Stimulated activated CD4-positive, alpha-beta T cell treated with anti-CD3 and anti-CD28 coated beads, Interleukin-12 subunit alpha, Interleukin-12 subunit beta, amount 100 ng/mL, for 24 hours (primary cell): ENCODE measurements around the gene LSAMP.
"Not testable (repeated sequence)": the region's sequence is repeated elsewhere in the genome, so short reads cannot be mapped to it uniquely, and the experiment has no call there.

Experiments
- DNase-seq, 2 experiments: peaks; one replicate each; pipeline ENCODE4 v3.0.0-alpha.2; 2020; ENCODE audit warnings: low read depth in 2 of 2

The LSAMP gene

DNA sequence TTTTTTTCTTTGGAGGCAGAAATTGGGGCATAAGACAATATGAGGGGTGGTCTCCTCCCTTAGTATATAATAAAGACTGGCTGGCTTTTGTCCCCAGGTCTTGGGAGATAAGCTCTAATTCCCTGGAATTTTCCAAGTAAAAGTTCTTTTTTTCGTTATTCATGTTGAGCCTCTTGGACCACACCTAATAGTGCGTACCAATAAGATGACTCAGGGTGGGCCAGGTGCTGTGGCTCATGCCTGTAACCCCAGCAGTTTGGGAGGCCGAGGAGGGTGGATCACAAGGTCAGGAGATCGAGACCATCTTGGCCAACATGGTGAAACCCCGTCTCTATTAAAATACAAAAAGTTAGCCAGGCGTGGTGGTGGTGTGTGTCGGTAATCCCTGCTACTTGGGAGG lies 645.2 kb downstream of the LSAMP start:
- DNase-seq = not testable (repeated sequence)

DNA sequence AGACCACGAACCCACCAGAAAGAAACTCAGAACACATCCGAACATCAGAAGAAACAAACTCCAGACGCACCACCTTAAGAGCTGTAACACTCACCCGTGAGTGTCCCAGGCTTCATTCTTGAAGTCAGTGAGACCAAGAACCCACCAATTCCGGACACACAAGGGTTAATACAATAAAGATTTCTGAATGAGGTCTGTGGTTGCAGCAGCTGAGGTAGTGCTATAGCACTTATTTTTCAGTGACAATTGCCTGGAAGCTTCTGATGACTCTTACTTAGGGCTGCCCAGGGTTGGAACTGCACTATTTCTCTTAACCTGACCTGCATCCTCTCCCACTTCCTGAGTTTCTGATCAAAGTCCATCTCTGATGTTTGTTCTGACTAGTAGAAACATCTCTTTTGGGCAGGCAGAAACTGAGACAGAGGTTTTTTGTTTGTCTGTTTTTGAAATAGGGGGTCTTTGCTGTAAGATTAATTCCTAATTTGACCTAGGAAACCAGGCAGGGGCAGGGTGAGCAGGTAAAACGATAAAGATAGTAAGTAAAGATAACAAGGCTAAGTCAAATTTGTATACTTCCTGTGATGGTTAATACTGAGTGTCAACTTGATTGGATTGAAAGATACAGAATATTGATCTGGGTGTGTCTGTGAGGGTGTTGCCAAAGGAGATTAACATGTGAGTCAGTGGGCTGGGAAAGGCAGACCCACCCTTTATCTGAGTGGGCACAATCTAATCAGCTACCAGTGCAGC lies 652.9 kb downstream of the LSAMP start:
- peak in 1 of 2 experiments; percentile 1 for DNase-seq

DNA sequence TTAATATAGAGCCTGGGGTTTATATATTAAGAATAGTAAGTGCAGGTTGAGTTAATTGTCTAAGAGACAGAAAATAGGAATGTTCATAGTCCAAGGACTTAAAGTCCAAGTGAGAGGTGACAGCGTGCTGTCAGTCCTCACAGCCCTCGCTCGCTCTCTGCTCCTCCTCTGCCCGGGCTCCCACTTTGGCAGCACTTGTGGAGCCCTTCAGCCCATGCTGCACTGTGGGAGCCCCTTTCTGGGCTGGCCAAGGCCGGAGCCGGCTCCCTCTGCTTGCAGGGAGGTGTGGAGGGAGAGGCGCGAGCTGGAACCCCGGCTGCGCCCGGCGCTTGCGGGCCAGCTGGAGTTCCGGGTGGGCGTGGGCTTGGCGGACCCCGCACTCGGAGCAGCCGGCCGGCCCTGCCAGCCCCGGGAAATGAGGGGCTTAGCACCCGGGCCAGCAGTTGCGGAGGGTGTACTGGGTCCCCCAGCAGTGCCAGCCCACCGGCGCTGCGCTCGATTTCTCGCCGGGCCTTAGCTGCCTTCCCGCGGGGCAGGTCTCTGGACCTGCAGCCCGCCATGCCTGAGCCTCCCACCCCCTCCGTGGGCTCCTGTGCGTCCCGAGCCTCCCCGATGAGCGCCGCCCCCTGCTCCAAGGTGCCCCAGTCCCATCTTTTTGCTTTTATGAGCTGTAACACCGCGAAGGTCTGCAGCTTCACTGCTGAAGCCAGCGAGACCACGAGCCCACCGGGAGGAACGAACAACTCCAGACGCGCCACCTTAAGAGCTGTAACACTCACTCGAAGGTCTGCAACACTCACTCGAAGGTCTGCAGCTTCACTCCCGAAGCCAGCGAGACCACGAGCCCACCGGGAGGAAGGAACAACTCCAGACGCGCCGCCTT lies 653.8 kb downstream of the LSAMP start:
- DNase-seq = not testable (repeated sequence)

DNA sequence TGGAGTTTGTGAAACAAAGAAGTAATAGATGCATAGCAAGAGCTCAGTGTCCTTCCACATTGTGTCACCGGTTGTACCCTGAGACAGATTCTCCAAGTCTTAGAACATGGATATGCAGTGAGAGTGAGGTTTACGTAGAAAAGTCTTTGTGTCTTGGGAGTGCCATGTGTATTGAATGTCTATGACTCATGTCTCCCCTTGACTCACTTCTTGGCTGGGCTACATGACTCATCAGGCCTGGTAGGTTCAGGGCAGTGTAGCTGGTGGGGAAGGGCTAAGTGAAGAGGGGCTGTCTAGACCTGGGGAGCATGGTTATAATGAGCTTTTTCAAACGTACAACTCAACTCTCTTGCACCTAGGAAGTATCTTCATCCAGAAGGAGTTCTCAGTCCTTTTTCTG lies 654.5 kb downstream of the LSAMP start:
- peak in 1 of 2 experiments; percentile 35 for DNase-seq

DNA sequence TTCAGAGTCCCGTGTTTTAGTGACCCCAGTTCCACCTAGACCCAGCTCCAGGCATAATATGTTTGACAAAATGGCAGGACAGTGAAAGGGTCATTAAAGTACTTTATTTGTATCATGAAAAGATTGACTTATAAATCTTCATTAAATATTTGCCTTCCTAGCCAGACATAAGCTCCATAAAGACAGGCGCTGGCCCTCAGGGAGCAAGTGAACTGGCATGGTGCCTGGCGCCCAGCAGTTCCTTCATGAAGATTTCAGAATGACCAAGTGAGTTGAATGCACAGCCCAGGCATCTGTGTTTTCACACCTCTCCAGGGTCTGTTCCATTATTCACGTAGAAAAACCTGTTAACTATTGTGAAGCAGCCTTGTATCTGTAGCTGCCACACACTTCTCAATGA lies 655.8 kb downstream of the LSAMP start:
- no peak for DNase-seq

DNA sequence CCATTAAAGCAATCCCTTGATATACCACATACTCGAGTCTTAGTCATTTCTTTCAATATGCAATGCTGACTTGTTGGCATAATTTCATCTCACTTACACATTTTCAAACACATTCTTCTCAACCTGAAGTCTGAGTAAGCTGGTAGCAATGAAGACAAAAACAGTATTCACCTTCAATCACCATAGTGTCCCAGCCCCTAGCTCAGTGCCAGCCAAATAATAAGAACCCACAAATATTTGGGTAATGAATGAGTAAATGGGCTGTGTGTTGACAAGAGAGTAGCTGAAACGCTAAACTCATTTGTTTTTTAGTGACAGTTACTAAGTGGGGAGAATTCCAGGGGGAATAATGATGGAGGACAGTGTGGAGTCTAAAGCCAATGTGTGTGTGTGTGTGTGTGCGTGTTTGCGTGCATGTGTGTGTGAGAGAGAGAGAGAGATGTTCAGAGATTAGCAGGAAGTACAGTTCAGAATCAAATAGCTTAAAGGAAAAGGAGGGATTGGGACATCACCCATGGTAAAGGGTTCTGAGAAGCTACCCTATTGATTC lies 656.3 kb downstream of the LSAMP start:
- DNase-seq = no peak

DNA sequence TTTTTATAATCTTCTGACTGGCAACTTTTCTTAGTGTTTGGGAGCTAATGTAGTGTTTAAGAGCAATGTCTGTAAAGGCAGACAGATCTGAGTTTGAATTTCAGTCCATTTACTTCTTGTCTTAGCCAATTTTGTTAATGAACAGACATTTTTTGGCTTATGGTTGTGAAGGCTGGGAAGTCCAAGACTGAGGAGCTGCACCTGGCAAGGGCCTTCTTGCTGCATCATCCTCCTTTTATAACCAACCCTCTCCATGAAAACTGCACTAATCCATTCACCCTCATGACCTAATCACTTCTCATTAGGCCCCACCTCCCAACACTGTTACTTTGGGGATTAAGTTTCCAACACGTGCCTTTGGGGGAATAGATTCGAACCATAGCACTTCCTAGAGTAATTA lies 657.5 kb downstream of the LSAMP start:
- no peak for DNase-seq

DNA sequence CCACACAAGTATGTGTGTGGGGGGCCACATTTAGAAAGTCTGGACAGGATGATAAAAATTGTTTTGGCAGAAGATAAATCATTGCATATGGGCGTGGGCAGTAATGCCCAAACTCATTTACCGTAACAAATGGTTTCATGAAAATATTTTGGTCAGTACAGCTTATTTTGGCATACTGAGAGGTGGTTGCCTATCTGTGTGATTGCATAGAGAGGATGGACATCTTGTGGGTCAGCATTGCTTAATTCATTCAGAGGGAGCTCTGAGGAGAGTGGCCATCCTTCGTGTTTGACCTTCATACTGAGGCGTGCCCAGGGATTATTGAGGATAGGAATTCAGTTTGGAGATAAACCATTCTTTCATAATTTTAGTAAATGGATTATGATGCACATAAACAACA lies 659.5 kb downstream of the LSAMP start:
- DNase-seq = no peak

DNA sequence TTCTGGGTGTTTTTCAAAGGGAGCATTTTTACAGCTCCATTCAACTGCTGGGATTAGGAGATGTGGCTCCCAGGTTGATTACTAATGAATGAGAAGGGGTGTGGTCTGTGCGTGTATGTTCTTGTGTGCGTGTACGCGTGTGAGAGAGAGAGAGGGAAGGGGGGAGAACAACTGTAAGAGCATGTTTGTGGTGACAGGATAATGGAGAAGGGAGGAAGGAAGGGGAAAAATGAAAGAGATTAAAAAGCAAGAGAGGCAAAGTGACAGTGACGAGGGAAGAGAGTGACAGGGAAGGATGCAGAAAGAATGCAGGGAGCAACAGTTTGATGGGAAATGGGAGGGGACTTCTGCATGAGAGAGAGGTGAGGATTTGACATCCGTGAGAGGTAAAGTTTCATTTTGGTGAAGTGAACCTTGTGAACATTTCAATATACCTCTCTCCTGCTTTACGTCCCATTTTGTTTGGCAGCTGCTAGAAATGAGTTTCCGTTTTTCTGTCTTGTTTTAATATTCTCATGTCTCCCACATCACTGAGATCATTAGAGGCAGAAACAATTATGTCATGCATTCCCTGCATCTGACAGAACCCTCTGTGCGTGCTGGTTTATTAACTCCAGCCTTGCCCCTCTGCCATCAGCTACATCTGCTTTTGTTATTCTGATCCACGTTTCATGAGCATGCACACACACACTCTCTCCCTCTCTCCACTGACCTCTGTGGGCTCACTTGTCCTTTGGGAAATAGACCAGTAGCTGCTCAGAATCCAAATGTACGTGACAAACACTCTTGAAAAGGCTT lies 660.3 kb downstream of the LSAMP start:
- no peak for DNase-seq

DNA sequence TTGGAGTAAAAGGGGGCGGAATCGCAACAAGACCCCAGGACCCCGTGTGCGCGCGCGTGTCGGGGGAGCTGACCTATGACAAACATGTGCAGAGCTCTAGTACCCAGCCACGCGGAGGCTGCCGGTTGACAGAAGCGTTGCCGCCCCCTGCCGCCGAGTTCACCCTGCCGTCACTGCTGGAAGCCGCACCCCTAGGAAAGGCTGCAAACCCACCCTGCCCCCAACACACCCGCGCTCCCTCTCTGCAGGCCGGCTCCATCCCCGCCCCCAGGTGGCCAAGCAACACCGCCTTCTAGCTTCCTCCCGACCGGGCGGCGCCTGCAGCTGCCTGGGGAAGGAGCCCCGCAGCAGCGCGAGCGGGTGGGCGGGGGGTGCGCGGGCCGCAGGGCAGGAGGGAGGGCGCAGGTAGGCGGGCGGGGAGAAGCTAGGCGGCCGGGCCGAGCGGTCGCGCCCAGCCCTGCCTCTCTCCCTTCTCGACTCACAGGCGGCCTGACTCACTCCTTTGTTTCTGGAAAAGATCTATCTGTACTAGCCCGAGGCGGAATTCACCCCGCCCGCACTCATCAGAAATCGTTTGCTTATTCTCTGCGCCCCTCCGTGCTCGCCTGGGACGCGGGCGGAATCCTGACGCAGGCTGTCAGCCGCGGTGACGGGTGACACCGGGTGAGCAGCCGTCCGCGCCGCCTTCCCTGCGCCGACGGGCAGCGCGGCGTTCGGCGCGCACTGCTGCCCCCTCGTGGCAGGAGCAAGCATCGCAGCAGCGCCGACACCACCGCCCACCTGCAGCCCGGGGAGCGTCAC lies 661.1 kb downstream of the LSAMP start:
- DNase-seq = peak; percentile 78 to 84

DNA sequence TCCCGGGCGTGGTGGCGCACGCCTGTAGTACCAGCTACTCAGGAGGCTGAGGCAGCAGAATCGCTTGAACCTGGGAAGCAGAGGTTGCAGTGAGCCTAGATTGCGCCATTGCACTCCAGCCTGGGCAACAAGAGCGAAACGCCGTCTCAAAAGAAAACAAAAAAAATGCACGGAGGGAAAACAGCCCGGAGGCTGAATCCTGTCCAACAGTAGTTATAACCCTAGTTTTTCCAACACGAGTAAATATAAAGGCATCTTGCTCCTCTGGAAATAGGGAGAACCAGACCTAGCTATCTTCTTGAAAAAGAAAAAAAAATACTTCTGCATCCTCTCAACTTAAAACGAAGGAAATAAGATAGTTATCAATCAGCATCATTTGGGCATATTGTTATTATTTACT lies 661.9 kb downstream of the LSAMP start:
- not testable (repeated sequence) for DNase-seq

DNA sequence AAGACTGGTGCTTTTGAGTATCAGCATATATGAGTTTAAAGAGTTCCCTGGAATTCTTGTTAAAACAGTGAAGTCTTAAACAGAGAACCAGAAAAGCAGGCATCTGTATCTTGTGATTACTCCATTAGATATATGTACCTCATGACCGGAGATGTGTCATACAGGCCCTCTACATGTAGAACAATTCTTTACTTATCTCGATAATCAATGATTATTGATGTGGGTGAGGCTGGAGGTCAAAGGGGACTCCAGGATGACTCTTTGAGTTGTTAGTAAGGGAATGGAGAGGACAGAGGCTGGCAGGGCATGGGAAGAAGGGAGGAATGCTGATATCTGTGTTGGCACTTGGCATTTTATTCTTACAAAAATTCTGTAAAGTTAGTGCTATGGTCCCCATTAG lies 666.3 kb downstream of the LSAMP start:
- DNase-seq = no peak

DNA sequence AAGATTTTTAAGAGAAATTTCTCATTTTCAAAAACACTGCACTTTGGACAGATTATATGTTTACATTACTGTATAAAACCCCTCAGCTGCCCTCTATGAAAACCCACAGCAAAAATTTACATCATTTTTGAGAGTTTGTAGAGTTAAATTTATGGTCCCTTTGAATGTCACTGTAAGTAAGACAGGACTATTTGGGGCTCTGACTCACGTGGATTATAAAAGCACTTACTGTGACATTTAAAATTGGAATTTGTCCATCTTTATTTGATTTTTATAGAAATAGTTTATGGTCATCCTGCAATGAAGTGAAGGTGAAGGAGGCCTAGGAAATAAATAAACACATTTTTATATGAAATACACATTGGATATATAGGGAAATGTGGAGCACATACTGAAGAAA lies 672.3 kb downstream of the LSAMP start:
- no peak for DNase-seq

DNA sequence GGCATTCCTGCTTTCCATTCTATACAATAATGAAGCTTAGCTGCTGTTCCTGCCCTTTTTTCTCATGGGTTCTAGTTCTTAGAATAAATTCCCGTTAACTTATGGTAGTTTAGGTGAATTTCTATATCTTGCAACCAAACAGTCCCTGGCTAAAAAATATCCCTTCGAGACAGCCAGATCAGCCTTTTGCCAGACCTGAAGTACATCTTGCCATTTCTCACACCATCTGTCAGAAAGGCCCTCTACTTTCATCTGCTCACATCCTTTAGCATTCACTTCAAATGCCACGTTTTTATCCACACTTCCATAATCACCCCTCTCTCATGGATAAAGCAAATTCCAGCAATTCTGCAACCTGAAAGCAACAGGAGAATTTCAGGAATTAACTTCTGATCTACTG lies 676.6 kb downstream of the LSAMP start:
- DNase-seq = no peak

DNA sequence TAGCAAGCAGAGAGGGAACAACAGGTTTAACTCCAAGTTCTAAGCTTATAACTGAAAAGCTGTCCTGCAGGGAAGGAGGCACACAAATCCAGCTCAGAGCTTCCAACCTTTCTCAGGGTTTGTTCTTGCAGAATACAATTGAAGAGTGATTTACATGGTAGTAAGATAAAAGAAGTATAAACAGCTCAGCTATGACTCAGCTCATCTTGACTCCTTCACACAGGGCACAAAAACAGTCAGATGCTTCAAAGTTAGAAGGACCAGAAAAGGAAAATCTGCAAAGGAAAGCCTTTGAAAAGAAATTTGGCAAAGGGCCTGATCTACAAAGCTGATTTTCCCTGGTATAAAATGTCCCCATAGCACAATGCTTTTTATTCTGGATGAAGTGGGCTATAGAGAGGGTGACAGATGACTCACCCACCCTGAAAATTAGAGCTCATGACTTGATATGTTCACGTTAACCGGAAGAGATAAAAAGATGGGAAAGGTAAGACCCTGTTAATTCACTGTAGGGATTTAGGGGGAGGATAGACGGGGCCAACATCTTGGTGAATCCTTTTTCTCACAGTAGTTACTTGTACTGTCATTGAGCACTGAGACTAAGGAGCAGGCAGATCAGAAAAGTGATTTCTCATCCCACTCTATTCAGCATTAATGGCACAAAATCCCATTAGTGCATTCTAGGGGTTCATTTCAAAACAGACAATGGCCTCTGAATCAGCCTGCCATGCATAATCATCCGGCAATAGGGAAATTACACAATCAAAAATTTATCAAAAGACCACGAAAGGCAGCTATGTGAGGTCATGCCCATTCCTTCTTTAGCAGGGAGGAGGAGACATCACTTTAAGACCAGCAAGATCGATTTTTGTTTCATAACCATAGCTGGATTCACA lies 678.5 kb downstream of the LSAMP start:
- no peak for DNase-seq

DNA sequence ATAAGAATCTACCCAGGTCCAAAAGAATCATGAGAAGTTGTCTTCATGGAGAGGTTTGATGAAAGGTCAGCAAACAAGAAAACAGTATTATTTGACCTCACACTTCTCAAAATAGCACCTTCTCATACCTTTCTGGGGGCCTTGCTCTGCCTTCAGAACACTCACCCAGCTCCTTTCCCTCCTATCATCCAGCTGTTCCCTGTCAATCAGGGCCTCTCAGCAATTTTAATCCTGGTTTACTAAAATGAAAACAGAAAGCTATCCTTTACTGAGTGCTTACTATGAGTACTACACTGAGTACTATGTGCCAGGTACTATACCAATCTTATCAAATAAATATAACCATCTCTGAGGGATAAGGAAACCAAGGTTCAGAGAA lies 683.4 kb downstream of the LSAMP start:
- DNase-seq = no peak

DNA sequence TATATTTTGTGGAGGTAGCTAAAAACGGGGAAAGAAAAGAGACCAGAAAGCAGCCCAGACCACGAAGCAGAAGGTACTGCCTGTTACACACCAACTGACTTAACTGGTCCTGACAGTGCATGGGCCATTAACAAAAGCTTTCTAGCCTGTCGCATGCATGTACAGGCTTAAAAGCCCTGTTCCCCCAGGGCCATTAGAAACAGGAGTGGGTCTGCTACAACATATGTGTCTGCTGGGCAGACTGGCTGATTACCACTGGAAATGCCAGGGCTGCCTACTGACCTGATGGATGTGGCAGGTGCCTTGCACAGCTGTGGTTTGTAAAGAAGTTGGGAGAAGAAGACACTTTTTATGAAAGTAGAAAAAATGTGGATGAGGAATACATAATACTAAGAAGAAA lies 684.6 kb downstream of the LSAMP start:
- no peak for DNase-seq

DNA sequence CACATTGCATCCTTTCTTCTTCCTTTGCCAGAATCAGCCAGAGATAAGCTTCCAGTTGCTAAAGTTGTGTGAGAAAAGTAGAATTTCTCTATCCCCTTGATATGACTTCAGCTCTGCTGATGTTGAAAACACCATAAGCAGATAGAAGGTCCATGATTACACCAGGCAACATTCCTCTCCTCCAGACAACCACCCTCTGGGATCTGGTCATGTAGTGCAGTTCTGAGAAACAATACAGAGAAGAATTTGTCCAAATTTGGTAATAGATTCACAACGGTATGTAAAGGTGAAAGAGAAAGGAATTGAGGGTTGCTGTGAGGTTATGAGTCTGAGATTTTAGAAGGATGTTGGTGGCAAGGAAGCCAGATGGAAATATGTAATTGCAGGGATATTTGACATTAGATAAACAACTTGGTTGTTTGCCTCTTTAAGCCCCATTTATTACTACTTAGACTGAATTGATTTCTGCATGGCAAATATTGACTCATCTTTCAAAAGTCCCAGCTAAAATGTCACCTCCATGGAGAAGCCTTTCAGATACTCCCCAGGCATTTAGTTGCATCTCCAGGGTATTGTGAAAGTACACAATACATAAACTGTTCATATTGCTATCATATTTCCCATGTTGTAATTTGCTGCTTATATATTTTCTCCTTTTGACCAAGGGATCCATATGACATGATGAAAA lies 687.1 kb downstream of the LSAMP start:
- no peak for DNase-seq

DNA sequence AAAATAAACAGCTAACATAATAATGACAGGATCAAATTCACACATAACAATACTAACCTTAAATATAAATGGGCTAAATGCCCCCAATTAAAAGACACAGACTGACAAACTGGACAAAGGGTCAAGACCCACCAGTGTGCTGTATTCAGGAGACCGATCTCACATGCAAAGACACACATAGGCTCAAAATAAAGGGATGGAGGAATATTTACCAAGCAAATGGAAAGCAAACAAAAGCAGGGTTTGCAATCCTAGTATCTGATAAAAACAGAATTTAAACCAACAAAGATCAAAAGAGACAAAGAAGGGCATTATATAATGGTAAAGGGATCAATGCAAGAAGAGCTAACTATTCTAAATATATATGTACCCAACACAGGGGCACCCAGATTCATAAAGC lies 692.3 kb downstream of the LSAMP start:
- DNase-seq = not testable (repeated sequence)
